HG03565 (cell line): Measurements from ENCODE around the gene C16orf86.

Experiments used
- ATAC-seq: cut with Tn5 transposase; IDR thresholded peaks from one replicate; pipeline ENCODE4 v1.9.1; 2021; ENCODE audit warnings: mild to moderate bottlenecking, moderate library complexity; ENCODE audit not compliant: unreplicated experiment

The C16orf86 gene

GRCh38 chr16:67665598-67665997 is 1.0 kb upstream of the C16orf86 start:
- ATAC-seq: no peak

GRCh38 chr16:67666032-67666551 is 522 bp upstream of the C16orf86 start:
- no peak for ATAC-seq

- no peak for ATAC-seq
Observed at GRCh38 chr16:67667453-67667816, 821 bp downstream of the C16orf86 start.

GRCh38 chr16:67667817-67668494 is 1.3 kb downstream of the C16orf86 start:
- ATAC-seq: peak; percentile 73

- no peak for ATAC-seq
Observed at GRCh38 chr16:67668495-67669157, 2.0 kb downstream of the C16orf86 start.

- no peak for ATAC-seq
Observed at GRCh38 chr16:67669499-67670101, 3.0 kb downstream of the C16orf86 start.

- no peak for ATAC-seq
Observed at GRCh38 chr16:67672306-67672705, 5.7 kb downstream of the C16orf86 start.

- ATAC-seq: no peak
Observed at GRCh38 chr16:67672739-67673662, 6.4 kb downstream of the C16orf86 start.

GRCh38 chr16:67673712-67674580 is 7.3 kb downstream of the C16orf86 start:
- no peak for ATAC-seq

- no peak for ATAC-seq
Observed at GRCh38 chr16:67674851-67675578, 8.4 kb downstream of the C16orf86 start.

GRCh38 chr16:67675579-67675935 is 8.9 kb downstream of the C16orf86 start:
- ATAC-seq: no peak

GRCh38 chr16:67675999-67676398 is 9.4 kb downstream of the C16orf86 start:
- ATAC-seq: no peak

GRCh38 chr16:67676516-67676915 is 9.9 kb downstream of the C16orf86 start:
- ATAC-seq: no peak

- ATAC-seq: no peak
Observed at GRCh38 chr16:67676939-67677338, 10.3 kb downstream of the C16orf86 start.

GRCh38 chr16:67677712-67678111 is 11.1 kb downstream of the C16orf86 start:
- no peak for ATAC-seq

- ATAC-seq: no peak
Observed at GRCh38 chr16:67678354-67679023, 11.9 kb downstream of the C16orf86 start.

- ATAC-seq: no peak
Observed at GRCh38 chr16:67679935-67680897, 13.6 kb downstream of the C16orf86 start.

- ATAC-seq: no peak
Observed at GRCh38 chr16:67683767-67684166, 17.2 kb downstream of the C16orf86 start.
